ENCODE measurements around the gene CD200.

The CD200 gene

DNA sequence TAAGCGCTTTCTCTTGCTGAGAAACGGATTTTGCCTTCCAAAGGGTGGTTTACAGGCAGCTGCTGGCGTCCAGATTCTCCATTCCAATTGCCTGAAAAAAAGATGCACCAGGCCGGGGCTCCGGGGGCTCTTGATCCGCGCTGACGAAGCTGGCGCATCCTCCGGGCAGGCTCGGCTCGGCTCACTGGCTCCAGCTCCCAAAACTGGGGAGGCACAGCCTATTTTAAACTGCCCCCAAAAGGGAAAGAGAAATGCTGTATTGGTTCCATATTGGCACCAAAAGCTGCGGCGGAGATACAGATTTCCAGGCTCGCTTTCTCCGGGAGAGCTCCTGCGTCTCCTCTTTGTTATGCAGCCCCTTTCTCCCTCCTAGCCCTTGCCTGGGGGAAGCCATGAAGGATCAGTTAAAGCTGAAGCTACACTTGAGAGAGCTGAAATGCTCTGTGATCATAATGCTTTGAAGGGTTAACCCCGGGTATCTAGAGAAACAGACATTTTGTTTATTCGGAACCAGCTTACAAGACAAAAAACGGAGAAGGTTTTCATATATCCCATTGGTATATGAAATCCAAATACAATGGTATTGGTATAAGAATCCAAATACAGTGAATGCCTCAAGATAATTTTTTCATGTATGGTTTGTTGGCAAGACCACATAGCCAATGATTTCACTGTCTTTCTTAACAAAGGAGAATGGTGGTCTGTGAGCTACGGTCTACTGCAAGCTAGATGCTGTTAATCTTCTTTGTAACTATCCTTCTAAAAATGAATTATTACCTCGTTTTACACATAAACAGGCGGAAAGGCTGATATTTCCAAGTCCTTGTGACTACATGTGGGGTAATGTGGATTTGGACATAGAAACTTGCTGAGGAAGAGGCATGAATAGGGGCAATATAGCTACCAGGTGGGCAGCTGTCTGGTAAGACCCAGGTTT is 693 bp downstream of the CD200 start:
- DNase-seq: peak; percentile 30

- DNase-seq: no peak
These were observed 1.9 kb downstream of the CD200 start for GRCh38 chr3:112334691-112335433.

DNA sequence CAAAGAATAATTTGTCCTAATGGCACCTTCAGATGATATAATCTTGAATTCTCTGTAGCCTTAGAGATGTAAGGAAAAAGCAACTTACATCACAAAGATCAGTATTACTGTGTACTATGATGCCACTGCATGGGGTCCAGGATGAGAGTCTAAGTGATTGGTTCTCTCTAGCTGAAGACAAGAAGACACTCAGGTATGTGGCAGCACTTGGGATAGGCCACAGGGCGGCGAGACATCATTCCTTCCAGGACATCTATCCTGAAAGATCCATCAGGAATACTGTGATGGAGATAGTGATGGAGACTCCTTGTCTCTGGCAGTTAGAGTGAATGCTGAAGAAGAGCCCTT is 2.5 kb downstream of the CD200 start:
- no peak for DNase-seq

- peak; percentile 42 for DNase-seq
These were observed 5.2 kb downstream of the CD200 start for GRCh38 chr3:112338021-112338726.

DNA sequence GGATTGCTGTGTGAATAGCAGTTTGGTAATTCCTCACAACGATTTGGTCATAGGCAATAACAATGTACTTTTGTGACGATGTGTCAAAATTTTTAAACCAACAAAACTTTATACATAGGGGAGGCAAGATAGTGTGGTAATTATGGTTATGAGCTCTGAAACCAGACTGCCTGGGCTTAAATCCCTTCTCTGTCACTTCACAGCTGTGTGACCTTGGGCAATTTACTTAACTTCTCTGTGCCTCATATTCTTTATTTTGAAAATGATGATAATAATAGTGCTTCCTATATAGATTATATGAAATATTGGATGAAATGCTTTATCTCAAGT is 5.7 kb downstream of the CD200 start:
- no peak for DNase-seq

GRCh38 chr3:112339134-112339533 is 6.2 kb downstream of the CD200 start:
- no peak for DNase-seq

- DNase-seq: no peak
These were observed 6.7 kb downstream of the CD200 start for GRCh38 chr3:112339609-112340008.

DNA sequence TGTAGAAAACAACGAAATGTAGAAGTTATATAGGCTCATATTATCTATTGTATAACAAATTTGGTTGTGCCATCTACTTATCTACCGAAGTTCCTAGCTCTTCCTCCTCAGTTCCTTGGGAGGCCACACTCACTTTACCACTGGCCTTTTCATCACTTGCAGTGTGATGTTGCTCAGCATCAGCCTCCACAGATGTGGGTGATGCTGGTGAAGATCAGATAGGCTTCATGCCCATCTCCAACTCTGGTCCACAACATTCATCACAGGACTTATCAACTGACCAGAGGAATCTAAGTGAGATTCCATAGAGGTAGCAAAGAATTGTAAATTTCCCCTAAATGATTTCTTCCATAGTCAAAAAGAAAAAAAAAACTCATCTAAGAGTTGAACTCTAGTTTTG is 8.4 kb downstream of the CD200 start:
- no peak for DNase-seq

- DNase-seq: no peak
These were observed 12.7 kb downstream of the CD200 start for GRCh38 chr3:112345681-112346080.

DNA sequence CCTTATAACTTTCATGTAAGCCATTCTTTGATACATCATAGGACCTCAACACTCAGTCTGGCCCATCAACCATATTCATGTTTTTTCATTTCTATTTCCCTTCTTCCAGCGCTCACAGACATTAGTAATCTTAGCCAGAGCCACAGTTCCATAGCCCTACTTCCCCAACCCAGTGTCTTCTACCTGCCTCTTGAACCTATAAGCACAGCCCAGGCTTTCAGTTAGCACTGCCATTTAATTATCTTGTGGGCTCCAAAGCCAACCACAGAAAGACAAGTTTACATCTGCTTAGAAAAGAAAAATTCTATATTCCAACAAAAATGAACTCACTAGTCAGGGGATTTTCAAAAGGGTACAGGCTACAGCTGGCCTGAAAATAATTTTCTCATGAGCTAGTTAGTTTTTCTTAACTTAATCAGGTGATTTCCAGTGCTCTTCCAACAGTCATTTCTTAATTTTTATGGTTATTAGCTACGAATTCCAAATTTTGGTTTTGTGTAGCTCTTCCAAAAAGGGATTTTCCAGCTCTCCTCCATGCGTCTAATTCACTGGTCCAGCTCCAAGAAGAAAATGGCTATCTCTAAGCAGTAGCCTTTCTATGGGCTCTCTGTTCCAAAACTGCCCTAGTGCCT is 13.7 kb downstream of the CD200 start:
- no peak for DNase-seq

- no peak for DNase-seq
These were observed 16.0 kb downstream of the CD200 start for GRCh38 chr3:112348943-112349342.

DNA sequence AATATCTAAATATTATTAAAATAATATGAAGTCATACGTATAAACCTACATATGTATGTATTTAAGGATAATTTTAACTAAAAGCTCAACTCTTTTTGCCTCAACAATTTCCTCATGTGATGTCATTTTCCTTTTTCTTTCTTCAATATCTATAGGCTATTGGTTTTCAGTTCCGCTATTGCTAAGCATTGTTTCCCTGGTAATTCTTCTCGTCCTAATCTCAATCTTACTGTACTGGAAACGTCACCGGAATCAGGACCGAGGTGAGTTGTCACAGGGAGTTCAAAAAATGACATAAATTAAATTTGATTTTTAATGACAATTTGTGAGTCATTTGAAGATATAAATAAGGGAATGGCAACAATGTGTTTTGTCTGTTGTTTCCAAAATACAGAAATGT is 16.6 kb downstream of the CD200 start:
- peak; percentile 29 for DNase-seq

- DNase-seq: no peak
These were observed 17.3 kb downstream of the CD200 start for GRCh38 chr3:112350018-112350810.

GRCh38 chr3:112351036-112351435 is 18.1 kb downstream of the CD200 start:
- no peak for DNase-seq

GRCh38 chr3:112351823-112352222 is 18.9 kb downstream of the CD200 start:
- DNase-seq: no peak

- no peak for DNase-seq
These were observed 19.8 kb downstream of the CD200 start for GRCh38 chr3:112352720-112353119.

GRCh38 chr3:112353365-112353764 is 20.4 kb downstream of the CD200 start:
- DNase-seq: no peak

DNA sequence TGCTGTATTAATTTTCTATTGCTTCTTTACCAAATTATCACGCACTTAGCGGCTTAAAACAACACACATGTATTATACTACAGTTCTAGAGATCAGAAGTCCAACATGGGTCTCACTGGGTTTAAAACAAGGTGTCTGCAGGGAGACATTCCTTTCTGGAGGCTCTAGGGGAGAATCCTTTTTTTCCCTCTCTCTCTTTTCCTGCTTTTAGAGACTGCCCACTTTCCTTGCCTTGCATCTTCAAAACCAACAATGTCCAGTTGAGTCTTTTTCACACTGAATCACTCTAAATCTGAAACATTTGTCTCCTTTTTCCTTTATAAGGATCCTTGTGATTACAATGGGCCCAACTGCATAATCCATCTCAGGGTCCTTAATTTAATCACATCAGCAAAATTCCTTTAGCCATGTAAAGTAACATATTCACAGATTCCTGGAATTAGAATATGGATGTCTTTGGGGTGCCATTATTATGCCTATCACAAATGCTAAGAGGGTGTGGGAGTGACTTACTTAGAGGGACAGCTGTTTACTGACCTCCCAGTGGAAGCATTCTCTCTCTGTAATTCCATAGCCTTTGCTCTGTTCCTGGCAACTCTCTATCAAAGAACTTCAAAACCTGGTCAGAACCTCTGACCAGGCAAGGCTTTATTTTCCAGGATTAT is 21.8 kb downstream of the CD200 start:
- no peak for DNase-seq

- DNase-seq: no peak
These were observed 22.3 kb downstream of the CD200 start for GRCh38 chr3:112355307-112355687.

GRCh38 chr3:112357930-112358780 is 25.2 kb downstream of the CD200 start:
- peak; percentile 21 for DNase-seq

DNA sequence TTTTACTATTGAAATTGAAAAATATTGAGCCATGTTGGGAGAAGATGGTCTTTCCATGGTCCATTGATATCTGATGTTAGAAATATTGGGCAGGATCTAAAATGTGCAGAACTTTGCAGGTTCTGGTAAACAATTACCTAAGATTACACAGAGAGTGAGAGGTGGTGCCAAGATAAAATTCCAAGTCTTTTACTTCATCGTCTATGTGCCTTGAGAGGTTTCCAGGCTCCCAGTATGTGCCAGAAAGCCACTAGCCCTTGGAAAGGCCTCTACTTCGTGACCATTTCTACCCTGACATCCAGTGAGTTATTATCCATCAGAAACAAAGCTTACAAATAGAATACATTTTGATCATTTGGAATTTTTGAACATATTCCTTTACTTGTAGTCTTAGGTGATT is 27.6 kb downstream of the CD200 start:
- DNase-seq: no peak

Data from activated CD4-positive, alpha-beta T cell treated with anti-CD3 and anti-CD28 coated beads, Interleukin-2, amount 50 U/mL, for 16 hours (primary cell).